ENCODE results near the gene ADAM21.
"Not testable (repeated sequence)": the region's sequence is repeated elsewhere in the genome, so short reads cannot be mapped to it uniquely, and the experiment has no call there.

ADAM21 gene

GRCh38 chr14:70454731-70455130, 2.8 kb downstream of the ADAM21 start:
- H3K4me3 Mint-ChIP-seq: no peak overlapping the region
- H3K27me3 Mint-ChIP-seq: no peaks in the 10 kb centered on the region
- H3K36me3 Mint-ChIP-seq: peaks cover 5% of the 10 kb centered on the region
- H3K4me1 Mint-ChIP-seq (ENCODE audit: low read depth): no peaks in the 10 kb centered on the region
- H3K9me3 Mint-ChIP-seq (ENCODE audit: low read depth): no peaks in the 10 kb centered on the region
- H3K27ac Mint-ChIP-seq: no peak overlapping the region

DNA sequence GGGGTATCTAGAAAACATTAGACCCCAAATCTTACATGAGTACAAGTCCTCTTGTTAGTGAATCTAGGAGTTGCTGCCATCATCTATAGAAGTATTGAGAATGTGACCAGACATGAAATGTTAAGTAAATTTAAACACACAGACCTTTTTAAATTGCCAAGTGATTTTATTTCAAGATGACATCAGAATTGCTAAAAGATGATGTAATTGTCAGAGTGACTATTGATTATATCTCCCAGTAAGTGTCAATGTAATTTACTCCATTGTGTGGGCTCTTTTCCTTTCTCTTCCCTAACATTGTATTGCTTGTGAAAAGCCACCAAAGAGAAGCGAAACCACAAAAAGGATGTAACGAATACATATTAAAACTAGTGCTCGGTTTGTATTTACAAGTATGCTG, 16.8 kb downstream of the ADAM21 start:
- no peaks in the 10 kb centered on the region for H3K9me3 Mint-ChIP-seq (ENCODE audit: low read depth)

DNA sequence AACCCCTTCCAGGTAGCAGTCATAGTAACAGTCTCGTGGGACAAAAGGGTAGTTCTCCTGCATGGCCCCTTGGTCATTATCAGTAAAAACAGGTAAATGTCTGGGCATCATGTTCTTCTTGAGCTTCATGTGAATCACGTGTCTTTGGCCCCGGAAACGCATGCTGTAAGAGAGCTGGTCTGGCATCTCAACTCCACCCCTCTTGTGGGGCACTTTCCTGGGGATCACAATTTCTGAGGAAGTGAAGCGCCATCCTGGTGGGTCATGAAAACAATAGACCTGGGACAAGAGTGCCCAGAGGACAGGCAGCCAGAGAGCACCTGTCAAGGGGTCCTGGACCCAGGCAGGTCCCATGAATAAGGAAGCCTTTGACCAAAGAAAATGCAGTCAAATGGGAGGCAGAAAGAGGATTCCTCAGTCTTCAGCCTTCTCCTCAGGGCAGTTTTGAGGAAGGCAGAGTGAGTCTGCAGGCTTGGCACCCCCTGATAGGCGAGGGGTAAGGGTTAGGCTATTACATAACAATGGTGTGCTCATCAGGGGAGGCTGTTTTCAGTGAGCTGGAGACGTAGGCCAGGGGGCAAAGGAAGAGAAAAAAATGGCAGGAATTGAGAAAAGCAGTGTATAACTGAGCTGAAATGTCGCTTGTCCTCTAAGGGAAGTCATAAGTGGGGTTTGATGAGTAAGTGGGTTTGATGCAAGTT, 19.0 kb downstream of the ADAM21 start:
- H3K4me3 Mint-ChIP-seq: not testable (repeated sequence)

More for the DNA sequence above, 16.8 kb downstream of the ADAM21 start:
- Mint-ChIP-seq H3K27ac (no peak overlapping the region), H3K27me3 (no peaks in the 10 kb centered on the region), H3K4me1 (ENCODE audit: low read depth) (no peaks in the 10 kb centered on the region), H3K36me3 (peaks cover 34% of the 10 kb centered on the region), H3K4me3 (no peak overlapping the region)

GRCh38 chr14:70472253-70473159, 20.5 kb downstream of the ADAM21 start:
- Mint-ChIP-seq H3K36me3 (peaks cover 36% of the 10 kb centered on the region), H3K4me1 (ENCODE audit: low read depth) (no peaks in the 10 kb centered on the region), H3K27ac (no peak overlapping the region), H3K27me3 (no peaks in the 10 kb centered on the region), H3K9me3 (ENCODE audit: low read depth) (no peaks in the 10 kb centered on the region), H3K4me3 (no peak overlapping the region)

More for the DNA sequence above, 19.0 kb downstream of the ADAM21 start:
- not testable (repeated sequence) for H3K27me3 Mint-ChIP-seq; H3K27ac Mint-ChIP-seq; H3K4me1 Mint-ChIP-seq (ENCODE audit: low read depth); H3K9me3 Mint-ChIP-seq (ENCODE audit: low read depth)
- peaks cover 36% of the 10 kb centered on the region for H3K36me3 Mint-ChIP-seq

GRCh38 chr14:70473825-70474224, 21.9 kb downstream of the ADAM21 start:
- no peak overlapping the region for H3K4me3 Mint-ChIP-seq
- H3K36me3 Mint-ChIP-seq: peaks cover 30% of the 10 kb centered on the region
- no peak overlapping the region for H3K27ac Mint-ChIP-seq
- no peaks in the 10 kb centered on the region for H3K4me1 Mint-ChIP-seq (ENCODE audit: low read depth)
- no peaks in the 10 kb centered on the region for H3K9me3 Mint-ChIP-seq (ENCODE audit: low read depth)
- H3K27me3 Mint-ChIP-seq: no peaks in the 10 kb centered on the region

DNA sequence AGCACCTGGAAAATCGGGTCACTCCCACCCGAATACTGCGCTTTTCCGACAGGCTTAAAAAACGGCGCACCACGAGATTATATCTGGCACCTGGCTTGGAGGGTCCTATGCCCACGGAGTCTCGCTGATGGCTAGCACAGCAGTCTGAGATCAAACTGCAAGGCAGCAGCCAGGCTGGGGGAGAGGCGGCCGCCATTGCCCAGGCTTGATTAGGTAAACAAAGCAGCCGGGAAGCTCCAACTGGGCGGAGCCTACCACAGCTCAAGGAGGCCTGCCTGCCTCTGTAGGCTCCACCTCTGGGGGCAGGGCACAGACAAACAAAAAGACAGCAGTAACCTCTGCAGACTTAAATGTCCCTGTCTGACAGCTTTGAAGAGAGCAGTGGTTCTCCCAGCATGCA, 23.5 kb downstream of the ADAM21 start:
- not testable (repeated sequence) for H3K4me1 Mint-ChIP-seq (ENCODE audit: low read depth); H3K27me3 Mint-ChIP-seq; H3K27ac Mint-ChIP-seq; H3K4me3 Mint-ChIP-seq; H3K9me3 Mint-ChIP-seq (ENCODE audit: low read depth)
- H3K36me3 Mint-ChIP-seq: peaks cover 17% of the 10 kb centered on the region

GRCh38 chr14:70477356-70478105, 25.6 kb downstream of the ADAM21 start:
- H3K27me3 Mint-ChIP-seq; H3K4me1 Mint-ChIP-seq (ENCODE audit: low read depth); H3K9me3 Mint-ChIP-seq (ENCODE audit: low read depth); H3K36me3 Mint-ChIP-seq; H3K4me3 Mint-ChIP-seq; H3K27ac Mint-ChIP-seq: not testable (repeated sequence)

DNA sequence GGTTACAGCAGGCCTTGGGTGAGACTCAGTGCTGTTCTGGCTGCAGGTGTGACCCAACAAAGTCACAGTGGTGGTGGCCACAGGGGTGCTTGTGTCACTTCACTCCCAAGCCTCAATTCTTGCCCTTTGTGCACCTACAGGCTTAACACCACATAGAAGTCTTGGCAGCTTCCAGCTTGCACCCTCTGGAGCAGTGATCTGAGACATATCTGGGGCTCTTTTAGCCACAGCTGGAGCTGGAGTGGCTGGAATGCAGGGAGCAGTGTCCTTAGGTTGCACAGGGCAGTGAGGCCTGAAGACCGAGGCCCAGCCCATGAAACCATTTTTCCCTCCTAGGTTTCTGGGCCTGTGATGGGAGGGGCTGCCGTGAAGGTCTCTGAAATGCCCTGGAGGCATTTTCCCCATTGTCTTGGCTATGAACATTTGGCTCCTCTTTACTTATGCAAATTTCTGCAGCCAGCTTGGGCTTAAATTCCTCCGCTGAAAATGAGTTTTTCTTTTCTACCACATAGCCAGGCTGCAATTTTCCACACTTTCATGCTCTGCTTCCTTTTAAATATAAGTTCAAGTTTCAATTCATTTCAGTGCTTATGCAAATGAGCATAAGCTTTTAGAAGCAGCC, 37.7 kb downstream of the ADAM21 start:
- peaks cover 27% of the 10 kb centered on the region for H3K9me3 Mint-ChIP-seq (ENCODE audit: low read depth)
- no peaks in the 10 kb centered on the region for H3K4me1 Mint-ChIP-seq (ENCODE audit: low read depth)
- H3K27me3 Mint-ChIP-seq: no peaks in the 10 kb centered on the region
- no peak overlapping the region for H3K4me3 Mint-ChIP-seq
- no peak overlapping the region for H3K27ac Mint-ChIP-seq
- peaks cover 50% of the 10 kb centered on the region for H3K36me3 Mint-ChIP-seq

DNA sequence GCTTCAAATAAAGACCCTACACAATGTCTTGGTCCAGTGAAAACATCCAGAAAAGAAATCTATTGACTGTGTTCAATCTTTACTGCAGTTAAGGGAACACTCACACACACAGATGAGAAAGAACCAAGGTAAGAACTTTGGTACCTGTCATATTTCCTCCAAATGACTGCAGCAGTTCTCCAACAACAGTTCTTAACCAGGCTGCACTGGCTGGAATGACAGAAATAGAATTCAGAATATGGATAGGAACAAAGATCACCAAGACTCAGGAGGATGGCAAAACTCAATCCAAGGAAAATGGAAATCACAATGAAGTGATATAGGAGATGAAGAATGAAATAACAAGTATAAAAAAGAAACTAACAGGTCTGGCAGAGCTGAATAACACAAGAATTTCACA, 46.2 kb downstream of the ADAM21 start:
- Mint-ChIP-seq H3K27me3 (no peaks in the 10 kb centered on the region), H3K9me3 (ENCODE audit: low read depth) (peaks cover 4% of the 10 kb centered on the region), H3K36me3 (peaks cover 45% of the 10 kb centered on the region), H3K4me1 (ENCODE audit: low read depth) (no peaks in the 10 kb centered on the region), H3K4me3 (no peak overlapping the region), H3K27ac (no peak overlapping the region)

All from activated naive CD8-positive, alpha-beta T cell (primary cell).